Adrenal gland (tissue), 12 donors: ENCODE data around the gene PSME4. TPM values are rescaled to one million over a fixed set of nuclear protein-coding genes. Genes with fewer than 3 reads are reported as not detected.
"Not testable (repeated sequence)": the region's sequence is repeated elsewhere in the genome, so short reads cannot be mapped to it uniquely, and the experiment has no call there.

Experiments
- DNase-seq, 7 donors: peaks; one replicate each; pipeline ENCODE4 v3.0.0-alpha.2; 2019 to 2020
- H3K27ac ChIP-seq, 5 donors: fragments of 200-600 bp; sonication (generic) in 4 of 5; 1 replicate in 3 of 5; 2 replicates in 2 of 5; pipeline versions ENCODE4 v1.5.1 to v1.8.0; 2016 to 2020; ENCODE audit warnings: mild to moderate bottlenecking in 1 of 5
- H3K27me3 ChIP-seq: fragments of 200-600 bp; 2 replicates; pipeline ENCODE4 v1.8.0; 2021
- H3K36me3 ChIP-seq, 2 donors: fragments of 200-600 bp; replicated peaks in 1 of 2; 1 replicate in 1 of 2; 2 replicates in 1 of 2; pipeline versions ENCODE4 v1.5.1 to v1.8.0; 2018 to 2022
- H3K4me1 ChIP-seq, 2 donors: fragments of 200-600 bp; replicated peaks in 1 of 2; 1 replicate in 1 of 2; 2 replicates in 1 of 2; pipeline versions ENCODE4 v1.5.1 to v1.8.0; 2018 to 2021
- H3K4me3 ChIP-seq, 4 donors: fragments of 200-600 bp; sonication (generic) in 3 of 4; one replicate each; pipeline ENCODE4 v1.5.1; 2016 to 2018
- H3K9me3 ChIP-seq, 3 donors: fragments of 200-600 bp; sonication (generic) in 1 of 3; replicated peaks in 1 of 3; 1 replicate in 2 of 3; 2 replicates in 1 of 3; pipeline versions ENCODE4 v1.5.1 to v1.8.0; 2016 to 2021
- CTCF ChIP-seq, 6 experiments: fragments of 450-650 bp in 4 of 6; fragments of 200-600 bp in 2 of 6; sonication (generic) in 1 of 6; IDR thresholded peaks; 1 replicate in 5 of 6; 2 replicates in 1 of 6; pipeline versions ENCODE4 v1.5.1 to v1.8.0; 2016 to 2021; ENCODE audit warnings: antibody characterized with exemption in 6 of 6, mild to moderate bottlenecking in 2 of 6, moderate library complexity in 1 of 6
- POLR2A ChIP-seq, 2 donors: fragments of 450-650 bp; IDR thresholded peaks; one replicate each; pipeline ENCODE4 v1.6.1; 2017; ENCODE audit warnings: antibody characterized with exemption in 2 of 2, mild to moderate bottlenecking in 2 of 2, moderate library complexity in 1 of 2
- WGBS, 4 donors: extraction: QIAGEN DNeasy Blood & Tissue Kit in 2 of 4; methylation state at CpG; one replicate each; pipeline versions ENCODE4 v1.1.5 to v1.1.7; 2013 to 2017; 5-methylcytosine and 5-hydroxymethylcytosine counted together
- intact Hi-C, 2 donors: fragments of 100-400 bp; cut with DNase I; formaldehyde crosslinking; loops; one replicate each; pipeline versions ENCODE4 v1.14.1 to v1.15.0; 2022 to 2023
- polyA plus RNA-seq, 3 donors: library from polyadenylated mRNA; stranded (reverse); fragments of 200-250 nt in 2 of 3; fragments of 350-450 nt in 1 of 3; fragmentation: Illumina TruSeq in 1 of 3; extraction: RNeasy Lipid Tissue Mini Kit (QIAGEN cat#74804) in 1 of 3; gene quantifications; one replicate each; pipeline ENCODE4 v1.2.3, GENCODE V29; 2013 to 2014
- total RNA-seq, 9 donors: library from RNA; depleted of rRNA in 4 of 9; stranded (reverse); fragments of >200 nt in 4 of 9; fragments of 120-200 nt in 1 of 9; fragmentation: NEBNext Ultra II Directional in 1 of 9; extraction: Animal tissue kit (Norgen Biotek cat#: 25700) in 1 of 9; gene quantifications; one replicate each; pipeline versions ENCODE4 v1.1.0 to v1.2.4, GENCODE V29; 2013 to 2023
- donor health status: healthy with polysubstance abuse.
- donor health status: Bipolar disorder and iron deficiency.
- donor health status: DM: yes; HTN: yes; CAD: no.
- donor health status: DM: no; HTN: no; CAD: no.
- donor health status: DM: no; HTN: no; CAD: no.
- donor health status: DM: yes; HTN: yes; CAD: no.

The PSME4 gene
- total and polyA plus RNA-seq, 12 donors, result 23.9 to 54.9 (median 41.9) TPM

- H3K27me3 ChIP-seq, result no peaks in the 10 kb centered on the region
- H3K36me3 ChIP-seq, result no peaks in the 10 kb centered on the region
- DNase-seq, result no peak
- intact Hi-C loops, result no loop called here
- H3K4me3 ChIP-seq, result no peak overlapping the region
- peaks cover 11 to 16% of the 10 kb centered on the region in 2 donors for H3K4me1 ChIP-seq
- no peaks in the 10 kb centered on the region for H3K9me3 ChIP-seq
- TF ChIP-seq POLR2A (IDR thresholded peaks at IDR 0.05), result no peak
- no peak for TF ChIP-seq CTCF (IDR thresholded peaks at IDR 0.05)
- peak overlapping the region in 2 of 5 donors; percentile 42 to 52 for H3K27ac ChIP-seq
- WGBS, 4 donors, result 51 to 63% (median 55%) methylated on average over 1 of the region's 1 CpG
These were observed 144.8 kb downstream of the PSME4 start for GRCh38 chr2:53826030-53826410.

GRCh38 chr2:53823639-53824038 is 147.2 kb downstream of the PSME4 start:
- DNase-seq, H3K4me3 ChIP-seq, H3K9me3 ChIP-seq, H3K27ac ChIP-seq, intact Hi-C loops, H3K27me3 ChIP-seq: not testable (repeated sequence)
- peaks cover 0 to 12% of the 10 kb centered on the region in 2 donors for H3K36me3 ChIP-seq
- H3K4me1 ChIP-seq, result peaks cover 11 to 16% of the 10 kb centered on the region in 2 donors
- WGBS, 4 donors, result 88 to 93% (median 91%) methylated on average over 9 of the region's 9 CpGs
- peak in 1 of 6 experiments; percentile 16 for TF ChIP-seq CTCF (IDR thresholded peaks at IDR 0.05)

- no peak for TF ChIP-seq POLR2A (IDR thresholded peaks at IDR 0.05)
- TF ChIP-seq CTCF (IDR thresholded peaks at IDR 0.05), result no peak
- Histone ChIP-seq H3K4me3 (no peak overlapping the region), H3K9me3 (no peaks in the 10 kb centered on the region), H3K36me3 (peaks cover 0 to 23% of the 10 kb centered on the region in 2 donors), H3K4me1 (peaks cover 5 to 11% of the 10 kb centered on the region in 2 donors), H3K27me3 (no peaks in the 10 kb centered on the region), H3K27ac (no peak overlapping the region)
- DNase-seq, result no peak
- WGBS, 4 donors, result 92 to 96% (median 94%) methylated on average over 6 of the region's 6 CpGs
- intact Hi-C loops, result no loop called here
These were observed 149.0 kb downstream of the PSME4 start for GRCh38 chr2:53821810-53822209.

GRCh38 chr2:53820711-53821110 is 150.1 kb downstream of the PSME4 start:
- DNase-seq, result no peak
- Histone ChIP-seq H3K4me3 (no peak overlapping the region), H3K4me1 (peaks cover 0 to 1% of the 10 kb centered on the region in 2 donors), H3K9me3 (no peaks in the 10 kb centered on the region), H3K27me3 (no peaks in the 10 kb centered on the region), H3K27ac (no peak overlapping the region), H3K36me3 (peaks cover 0 to 27% of the 10 kb centered on the region in 2 donors)
- 87 to 96% (median 93%) methylated on average over 4 of the region's 4 CpGs for WGBS, 4 donors
- intact Hi-C loops, result no loop called here
- TF ChIP-seq POLR2A (IDR thresholded peaks at IDR 0.05) (no peak), CTCF (IDR thresholded peaks at IDR 0.05) (no peak)
